Neural progenitor cell (in vitro differentiated cells): Measurements from ENCODE around the gene RASD1. TPM values are rescaled to one million over a fixed set of nuclear protein-coding genes. Genes with fewer than 3 reads are reported as not detected.

Experiments used
- DNase-seq: peaks from one replicate; pipeline ENCODE4 v3.0.0-alpha.2; 2016; ENCODE audit warnings: low spot score
- H2AFZ ChIP-seq: fragments of 200-600 bp; sonication (generic); replicated peaks from 2 replicates; pipeline ENCODE4 v1.6.1; 2016; ENCODE audit warnings: antibody characterized with exemption
- H3F3A ChIP-seq: fragments of 200-600 bp; sonication (generic); 2 replicates; pipeline ENCODE4 v1.6.1; 2016; ENCODE audit warnings: antibody characterized with exemption, low read depth
- H3K27ac ChIP-seq: fragments of 200-600 bp; sonication (generic); 2 replicates; pipeline ENCODE4 v1.5.1; 2016; ENCODE audit warnings: mild to moderate bottlenecking
- H3K27me3 ChIP-seq: fragments of 200-600 bp; sonication (generic); 2 replicates; pipeline ENCODE4 v1.6.1; 2016; ENCODE audit warnings: mild to moderate bottlenecking, moderate library complexity
- H3K36me3 ChIP-seq: fragments of 200-600 bp; sonication (generic); 2 replicates; pipeline ENCODE4 v1.5.1; 2016
- H3K4me1 ChIP-seq: fragments of 200-600 bp; sonication (generic); 2 replicates; pipeline ENCODE4 v1.6.1; 2016; ENCODE audit warnings: mixed run types
- H3K4me2 ChIP-seq: fragments of 200-600 bp; sonication (generic); 2 replicates; pipeline ENCODE4 v1.6.1; 2016
- H3K4me3 ChIP-seq: fragments of 200-600 bp; sonication (generic); 2 replicates; pipeline ENCODE4 v1.5.1; 2016
- H3K79me2 ChIP-seq: fragments of 200-600 bp; sonication (generic); 2 replicates; pipeline ENCODE4 v1.6.1; 2016; ENCODE audit warnings: low read depth
- H3K9ac ChIP-seq: fragments of 200-600 bp; sonication (generic); 2 replicates; pipeline ENCODE4 v1.6.1; 2016
- H3K9me3 ChIP-seq: fragments of 200-600 bp; sonication (generic); 2 replicates; pipeline ENCODE4 v1.5.1; 2016; ENCODE audit warnings: low read depth
- H4K20me1 ChIP-seq: fragments of 200-600 bp; sonication (generic); 2 replicates; pipeline ENCODE4 v1.6.1; 2016; ENCODE audit warnings: low read depth
- H3K27ac Mint-ChIP-seq: 3 replicates; pipeline ENCODE4 v1.8.0; 2021; ENCODE audit warnings: mixed read lengths
- H3K27me3 Mint-ChIP-seq: 2 replicates; pipeline ENCODE4 v1.8.0; 2022; ENCODE audit warnings: low read depth, mild to moderate bottlenecking, inconsistent platforms, moderate library complexity, mixed read lengths; ENCODE audit not compliant: insufficient read depth
- H3K36me3 Mint-ChIP-seq: 3 replicates; pipeline ENCODE4 v1.8.0; 2021; ENCODE audit warnings: mixed read lengths
- H3K4me1 Mint-ChIP-seq: 3 replicates; pipeline ENCODE4 v1.8.0; 2021; ENCODE audit warnings: mixed read lengths
- H3K4me3 Mint-ChIP-seq: 3 replicates; pipeline ENCODE4 v1.8.0; 2021; ENCODE audit warnings: mild to moderate bottlenecking, moderate library complexity, mixed read lengths
- H3K9me3 Mint-ChIP-seq: 3 replicates; pipeline ENCODE4 v1.8.0; 2020; ENCODE audit warnings: mixed read lengths
- EZH2 ChIP-seq: fragments of 200-600 bp; sonication (generic); IDR thresholded peaks from 2 replicates; pipeline ENCODE4 v1.6.1; 2017; ENCODE audit warnings: antibody characterized with exemption, mild to moderate bottlenecking, moderate library complexity
- EZH2phosphoT487 ChIP-seq: fragments of 200-600 bp; sonication (generic); IDR thresholded peaks from 2 replicates; pipeline ENCODE4 v1.6.1; 2017; ENCODE audit warnings: antibody characterized with exemption
- total RNA-seq: library from RNA; depleted of rRNA; stranded (reverse); fragments of >200 nt; gene quantifications from 2 replicates; pipeline ENCODE4 v1.2.3, GENCODE V29; 2015; ENCODE audit warnings: low replicate concordance
- TF ChIP-seq, protein P1 (sequence below): fragments of 200-600 bp; sonication (generic); IDR thresholded peaks from 2 replicates; pipeline ENCODE4 v1.5.1; 2017; ENCODE audit warnings: antibody characterized with exemption, mild to moderate bottlenecking

Gene RASD1
- total RNA-seq, 1 donor from 2014 or later, result 0.88 TPM

DNA sequence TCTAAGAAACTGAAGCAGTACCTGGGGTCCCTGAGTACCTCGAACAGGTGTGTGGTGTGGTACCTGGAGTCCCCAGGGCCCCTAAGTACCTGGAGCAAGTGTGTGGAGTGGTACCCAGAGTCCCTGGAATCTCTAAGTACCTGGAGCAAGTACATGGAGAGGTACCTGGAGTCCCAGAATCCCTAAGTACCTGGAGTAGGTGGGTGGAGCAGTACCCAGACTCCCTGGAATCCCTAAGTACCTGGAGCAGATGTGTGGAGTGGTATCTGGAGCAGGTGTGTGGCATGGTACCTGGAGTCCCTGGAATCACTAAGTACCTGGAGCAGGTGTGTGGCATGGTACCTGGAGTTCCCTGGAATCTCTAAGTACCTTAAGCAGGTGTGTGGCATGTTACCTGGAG is 41.9 kb downstream of the RASD1 start:
- Histone ChIP-seq H2AFZ (no peak overlapping the region), H3K27ac (no peak overlapping the region), H3K4me1 (no peaks in the 10 kb centered on the region), H4K20me1 (no peaks in the 10 kb centered on the region), H3F3A (no peaks in the 10 kb centered on the region), H3K4me2 (no peak overlapping the region), H3K4me3 (no peak overlapping the region), H3K36me3 (no peaks in the 10 kb centered on the region), H3K9ac (no peak overlapping the region), H3K79me2 (no peaks in the 10 kb centered on the region), H3K27me3 (no peaks in the 10 kb centered on the region), H3K9me3 (no peaks in the 10 kb centered on the region)
- Mint-ChIP-seq H3K9me3 (no peaks in the 10 kb centered on the region), H3K36me3 (no peaks in the 10 kb centered on the region), H3K4me1 (peaks cover 4% of the 10 kb centered on the region), H3K4me3 (no peak overlapping the region), H3K27me3 (peaks cover 9% of the 10 kb centered on the region), H3K27ac (no peak overlapping the region)
- TF ChIP-seq, protein P1, sequence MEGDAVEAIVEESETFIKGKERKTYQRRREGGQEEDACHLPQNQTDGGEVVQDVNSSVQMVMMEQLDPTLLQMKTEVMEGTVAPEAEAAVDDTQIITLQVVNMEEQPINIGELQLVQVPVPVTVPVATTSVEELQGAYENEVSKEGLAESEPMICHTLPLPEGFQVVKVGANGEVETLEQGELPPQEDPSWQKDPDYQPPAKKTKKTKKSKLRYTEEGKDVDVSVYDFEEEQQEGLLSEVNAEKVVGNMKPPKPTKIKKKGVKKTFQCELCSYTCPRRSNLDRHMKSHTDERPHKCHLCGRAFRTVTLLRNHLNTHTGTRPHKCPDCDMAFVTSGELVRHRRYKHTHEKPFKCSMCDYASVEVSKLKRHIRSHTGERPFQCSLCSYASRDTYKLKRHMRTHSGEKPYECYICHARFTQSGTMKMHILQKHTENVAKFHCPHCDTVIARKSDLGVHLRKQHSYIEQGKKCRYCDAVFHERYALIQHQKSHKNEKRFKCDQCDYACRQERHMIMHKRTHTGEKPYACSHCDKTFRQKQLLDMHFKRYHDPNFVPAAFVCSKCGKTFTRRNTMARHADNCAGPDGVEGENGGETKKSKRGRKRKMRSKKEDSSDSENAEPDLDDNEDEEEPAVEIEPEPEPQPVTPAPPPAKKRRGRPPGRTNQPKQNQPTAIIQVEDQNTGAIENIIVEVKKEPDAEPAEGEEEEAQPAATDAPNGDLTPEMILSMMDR, result no peak
- TF ChIP-seq EZH2 (no peak), EZH2phosphoT487 (no peak)
- DNase-seq, result no peak

DNA sequence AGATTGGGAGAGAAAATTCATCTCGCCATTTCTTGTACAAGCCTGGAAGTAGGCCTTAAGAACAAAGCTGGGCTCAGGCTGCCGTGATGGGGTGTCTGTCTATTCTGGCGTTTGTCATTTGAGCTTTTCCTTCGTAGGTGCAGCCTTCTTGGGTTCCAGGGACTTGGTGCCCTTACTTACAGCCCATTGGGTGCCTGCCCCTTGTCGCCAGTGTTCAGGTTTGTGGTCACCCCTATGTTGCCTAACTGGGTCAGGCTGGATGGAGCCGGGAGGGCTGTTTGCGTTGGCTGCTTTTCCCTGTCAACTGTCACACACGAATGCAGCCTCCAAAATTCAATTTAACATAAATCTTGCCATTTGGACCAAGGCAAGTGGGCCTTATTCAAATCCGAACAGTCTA is 43.1 kb downstream of the RASD1 start:
- Histone ChIP-seq H2AFZ (no peak overlapping the region), H3K4me2 (no peak overlapping the region), H3K79me2 (no peaks in the 10 kb centered on the region), H3K4me3 (no peak overlapping the region), H3K36me3 (no peaks in the 10 kb centered on the region), H4K20me1 (no peaks in the 10 kb centered on the region), H3K9me3 (no peaks in the 10 kb centered on the region), H3K4me1 (no peaks in the 10 kb centered on the region), H3F3A (no peaks in the 10 kb centered on the region), H3K27ac (no peak overlapping the region), H3K9ac (no peak overlapping the region), H3K27me3 (no peaks in the 10 kb centered on the region)
- no peak for DNase-seq
- Mint-ChIP-seq H3K9me3 (no peaks in the 10 kb centered on the region), H3K27me3 (peaks cover 9% of the 10 kb centered on the region), H3K27ac (peak overlapping the region; percentile 46), H3K36me3 (no peaks in the 10 kb centered on the region), H3K4me1 (peaks cover 6% of the 10 kb centered on the region), H3K4me3 (no peak overlapping the region)
- TF ChIP-seq, protein P1, result no peak
- TF ChIP-seq EZH2phosphoT487, result no peak
- TF ChIP-seq EZH2, result no peak

DNA sequence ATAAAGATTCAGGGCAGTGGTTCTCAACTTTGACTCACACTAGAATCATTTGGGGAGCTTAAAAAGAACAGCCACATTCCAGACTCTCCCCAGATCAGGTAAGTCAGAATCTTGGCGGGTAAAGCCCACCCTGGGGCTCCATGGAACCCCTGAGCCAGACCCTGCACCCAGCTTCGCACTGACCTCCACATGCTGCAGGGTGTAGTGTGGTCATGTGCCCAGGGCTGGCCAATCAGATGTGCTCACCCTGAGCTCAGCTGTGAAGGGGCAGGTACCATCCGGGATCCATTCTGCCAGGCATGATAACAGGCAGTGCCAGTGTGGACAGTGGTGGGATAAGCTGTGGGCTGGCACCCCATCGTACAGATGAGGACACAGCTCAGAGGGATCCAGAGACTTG is 47.5 kb downstream of the RASD1 start:
- Histone ChIP-seq H3K4me3 (no peak overlapping the region), H3K36me3 (no peaks in the 10 kb centered on the region), H3K79me2 (no peaks in the 10 kb centered on the region), H3K9ac (no peak overlapping the region), H3K9me3 (no peaks in the 10 kb centered on the region), H3K4me2 (no peak overlapping the region), H3K27ac (no peak overlapping the region), H3K27me3 (no peaks in the 10 kb centered on the region), H3K4me1 (no peaks in the 10 kb centered on the region), H3F3A (no peaks in the 10 kb centered on the region), H2AFZ (no peak overlapping the region), H4K20me1 (no peaks in the 10 kb centered on the region)
- H3K4me3 Mint-ChIP-seq, result no peak overlapping the region
- H3K4me1 Mint-ChIP-seq, result peaks cover 13% of the 10 kb centered on the region
- no peaks in the 10 kb centered on the region for H3K36me3 Mint-ChIP-seq
- peaks cover 2% of the 10 kb centered on the region for H3K9me3 Mint-ChIP-seq
- TF ChIP-seq EZH2phosphoT487 (no peak), EZH2 (no peak)
- TF ChIP-seq, protein P1, result no peak
- H3K27me3 Mint-ChIP-seq, result peaks cover 16% of the 10 kb centered on the region
- no peak overlapping the region for H3K27ac Mint-ChIP-seq
- DNase-seq, result no peak

DNA sequence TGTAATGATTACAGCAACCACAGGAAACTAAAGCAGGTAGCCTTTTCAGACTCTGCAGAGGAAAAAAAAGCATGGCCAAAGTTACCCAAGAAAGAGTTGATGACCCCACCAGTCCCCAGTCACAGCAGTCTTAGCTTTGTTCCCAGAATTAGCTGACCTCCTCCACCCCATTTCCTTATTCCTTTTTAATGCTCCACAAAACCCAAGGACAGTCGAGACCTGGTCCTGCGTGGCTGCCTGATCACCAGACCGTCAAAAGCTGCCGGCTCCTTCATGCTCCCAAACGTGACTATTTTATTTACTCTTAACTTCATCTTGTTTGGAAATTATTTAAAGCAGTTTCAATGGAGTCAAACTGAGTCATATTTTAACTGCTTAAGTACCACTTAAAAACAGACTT is 48.1 kb downstream of the RASD1 start:
- no peaks in the 10 kb centered on the region for H3K79me2 ChIP-seq
- H3K4me1 ChIP-seq, result no peaks in the 10 kb centered on the region
- no peak overlapping the region for H3K4me2 ChIP-seq
- no peak for DNase-seq
- H3K36me3 Mint-ChIP-seq, result no peaks in the 10 kb centered on the region
- no peak overlapping the region for H3K9ac ChIP-seq
- peaks cover 10% of the 10 kb centered on the region for H3K27me3 Mint-ChIP-seq
- no peak overlapping the region for H3K27ac Mint-ChIP-seq
- H3K27ac ChIP-seq, result no peak overlapping the region
- H3K9me3 Mint-ChIP-seq, result peaks cover 6% of the 10 kb centered on the region
- H3K27me3 ChIP-seq, result no peaks in the 10 kb centered on the region
- no peak overlapping the region for H3K4me3 ChIP-seq
- H3K4me1 Mint-ChIP-seq, result peaks cover 17% of the 10 kb centered on the region
- H2AFZ ChIP-seq, result no peak overlapping the region
- no peaks in the 10 kb centered on the region for H3K36me3 ChIP-seq
- H4K20me1 ChIP-seq, result no peaks in the 10 kb centered on the region
- H3K9me3 ChIP-seq, result no peaks in the 10 kb centered on the region
- H3F3A ChIP-seq, result no peaks in the 10 kb centered on the region
- no peak overlapping the region for H3K4me3 Mint-ChIP-seq
- TF ChIP-seq EZH2phosphoT487 (no peak), EZH2 (no peak)
- TF ChIP-seq, protein P1, result no peak
